ENCODE results near the gene YPEL3.

GRCh38 chr16:30086291-30087140 is 9.5 kb downstream of the YPEL3 start:
- TF ChIP-seq TAF1 (IDR thresholded peaks at IDR 0.05; ENCODE audit: borderline replicate concordance, insufficient read depth, low read length) (no peak), POLR2AphosphoS5 (IDR thresholded peaks at IDR 0.05; ENCODE audit: low read depth, low read length) (no peak)

Data from PFSK-1 (cell line).